HUDEP-2 (cell line): ENCODE results near the gene OXA1L.
"Not testable (repeated sequence)": the region's sequence is repeated elsewhere in the genome, so short reads cannot be mapped to it uniquely, and the experiment has no call there.

Experiments
- DNase-seq, 76 experiments: peaks; one replicate each; lab custom pipeline; 2025; ENCODE audit not compliant: unreplicated experiment in 76 of 76; lab: John Stamatoyannopoulos, UW

Gene OXA1L

DNA sequence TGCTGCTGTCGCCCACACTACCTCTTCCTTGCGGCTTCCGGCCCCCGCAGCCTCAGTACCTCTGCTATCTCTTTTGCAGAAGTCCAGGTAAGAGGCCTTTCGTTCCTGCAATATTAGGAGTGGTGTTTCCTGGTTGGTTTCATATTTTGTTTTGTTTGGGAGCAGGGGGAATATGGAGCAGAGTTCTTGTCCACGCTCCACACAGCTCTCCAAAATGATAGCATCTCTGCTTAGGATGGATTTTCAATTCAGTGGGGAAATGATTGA is 768 bp downstream of the OXA1L start:
- DNase-seq, result no peak

DNA sequence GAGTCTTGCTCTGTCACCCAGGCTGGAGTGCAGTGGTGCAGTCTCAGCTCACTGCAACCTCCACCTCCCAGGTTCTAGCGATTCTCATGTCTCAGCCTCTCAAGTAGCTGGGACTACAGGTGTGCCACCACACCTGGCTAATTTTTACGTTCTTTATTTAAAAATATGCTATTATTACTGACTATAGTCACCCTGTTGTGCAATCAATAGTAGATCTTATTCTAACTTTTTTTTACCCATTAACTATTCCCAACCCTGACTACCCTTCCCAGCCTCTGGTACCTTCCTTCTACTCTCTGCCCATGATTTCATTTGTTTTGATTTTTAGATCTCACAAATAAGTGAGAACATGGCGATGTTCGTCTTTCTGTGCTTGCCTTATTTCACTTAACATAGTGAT is 2.5 kb downstream of the OXA1L start:
- no peak for DNase-seq

DNA sequence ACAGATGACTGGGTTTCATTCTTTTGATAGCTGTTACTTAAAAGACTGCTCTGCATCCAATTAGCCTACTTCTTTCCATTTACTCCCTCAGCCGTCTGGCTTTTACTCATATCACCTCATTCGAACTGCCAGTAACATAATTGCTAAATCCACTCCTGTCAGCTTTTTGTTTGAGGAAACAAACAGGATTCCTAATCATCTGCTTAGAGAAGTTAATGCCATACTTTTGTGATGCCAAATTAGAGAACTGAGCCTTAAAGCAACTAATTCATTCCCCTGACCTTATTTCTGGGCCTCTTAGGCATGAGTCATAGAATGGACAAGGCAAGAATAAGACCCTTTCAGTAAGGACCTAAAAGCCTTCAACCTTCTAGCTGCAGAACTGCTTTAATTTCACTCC is 2.9 kb downstream of the OXA1L start:
- DNase-seq, result no peak

DNA sequence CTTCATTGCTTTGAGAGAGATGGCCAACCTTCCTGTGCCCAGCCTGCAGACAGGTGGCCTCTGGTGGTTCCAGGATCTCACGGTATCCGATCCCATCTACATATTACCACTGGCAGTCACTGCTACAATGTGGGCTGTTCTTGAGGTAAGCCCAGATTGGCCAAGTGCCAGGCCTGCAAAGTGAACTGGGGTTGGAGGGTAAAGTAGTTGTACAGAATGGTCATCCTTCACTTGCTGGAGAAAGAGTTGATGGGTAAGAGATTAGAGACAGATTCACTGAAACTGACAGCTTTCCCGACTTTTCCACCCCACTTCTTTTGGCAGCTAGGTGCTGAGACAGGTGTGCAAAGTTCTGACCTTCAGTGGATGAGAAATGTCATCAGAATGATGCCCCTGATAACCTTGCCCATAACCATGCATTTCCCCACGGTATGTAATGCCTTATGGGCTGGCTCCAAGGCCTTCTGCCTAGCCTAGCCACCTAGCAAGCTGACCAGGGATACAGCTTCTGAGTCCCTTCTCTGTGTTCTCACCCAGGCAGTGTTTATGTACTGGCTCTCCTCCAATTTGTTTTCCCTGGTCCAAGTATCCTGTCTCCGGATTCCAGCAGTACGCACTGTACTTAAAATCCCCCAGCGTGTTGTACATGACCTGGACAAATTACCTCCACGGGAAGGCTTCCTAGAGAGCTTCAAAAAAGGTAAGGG is 4.1 kb downstream of the OXA1L start:
- no peak for DNase-seq

DNA sequence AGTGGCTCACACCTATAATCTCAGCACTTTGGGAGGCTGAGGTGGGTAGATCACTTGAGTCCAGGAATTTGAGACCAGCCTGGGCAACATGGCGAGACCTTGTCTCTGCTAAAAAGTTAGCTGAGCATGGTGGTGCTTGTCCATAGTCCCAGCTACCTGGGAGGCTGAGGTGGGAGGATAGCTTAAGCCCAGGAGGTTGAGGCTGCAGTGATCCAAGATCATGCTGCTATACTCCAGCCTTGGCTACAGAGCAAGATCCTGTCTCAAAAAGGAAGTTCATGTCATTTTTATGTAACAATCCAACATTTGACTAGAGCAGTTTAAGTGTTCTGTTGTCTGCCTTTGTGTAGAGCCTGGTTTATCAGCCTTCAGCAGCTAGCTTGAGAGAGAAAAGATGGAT is 6.2 kb downstream of the OXA1L start:
- DNase-seq, result no peak

DNA sequence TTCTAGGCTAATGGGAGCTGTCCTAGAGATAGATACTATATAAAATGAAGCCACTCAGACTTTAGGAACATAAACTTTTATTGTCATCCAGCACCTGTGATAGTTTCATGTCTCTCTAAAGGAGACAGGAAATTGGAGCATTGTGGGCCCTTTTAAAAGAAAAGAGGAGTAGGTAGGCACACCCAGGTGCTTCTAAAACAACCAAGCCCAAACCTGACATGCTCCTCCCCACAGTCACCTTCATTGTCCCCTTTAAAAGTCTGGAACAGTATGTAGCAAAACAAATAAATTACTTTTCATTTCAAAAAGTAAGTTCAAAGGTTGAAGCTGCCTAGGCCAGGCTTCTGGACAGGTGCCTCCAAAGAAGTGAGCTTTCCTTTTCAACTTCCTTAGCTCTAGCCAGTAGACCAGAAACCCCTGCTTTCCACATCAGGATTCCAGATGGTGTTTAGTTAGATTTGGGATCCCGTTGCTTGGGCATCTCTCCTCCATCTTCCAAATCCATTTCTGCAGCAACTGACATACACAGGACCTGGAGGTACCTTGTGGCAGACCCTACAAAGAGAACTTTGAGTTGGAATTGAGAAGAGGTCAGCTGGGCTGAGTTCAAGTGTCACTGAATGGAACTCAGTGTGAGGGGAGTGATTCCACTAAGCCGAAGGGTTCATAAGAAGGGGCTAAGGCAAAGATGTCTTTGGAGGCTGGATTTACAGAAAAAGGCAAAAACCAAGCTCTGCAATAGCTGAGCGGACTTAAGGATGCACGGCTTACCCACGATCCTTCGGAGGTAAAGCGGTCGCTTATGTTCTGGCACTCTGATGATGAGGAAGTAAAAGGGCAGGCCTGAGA is 6.9 kb downstream of the OXA1L start:
- no peak for DNase-seq

DNA sequence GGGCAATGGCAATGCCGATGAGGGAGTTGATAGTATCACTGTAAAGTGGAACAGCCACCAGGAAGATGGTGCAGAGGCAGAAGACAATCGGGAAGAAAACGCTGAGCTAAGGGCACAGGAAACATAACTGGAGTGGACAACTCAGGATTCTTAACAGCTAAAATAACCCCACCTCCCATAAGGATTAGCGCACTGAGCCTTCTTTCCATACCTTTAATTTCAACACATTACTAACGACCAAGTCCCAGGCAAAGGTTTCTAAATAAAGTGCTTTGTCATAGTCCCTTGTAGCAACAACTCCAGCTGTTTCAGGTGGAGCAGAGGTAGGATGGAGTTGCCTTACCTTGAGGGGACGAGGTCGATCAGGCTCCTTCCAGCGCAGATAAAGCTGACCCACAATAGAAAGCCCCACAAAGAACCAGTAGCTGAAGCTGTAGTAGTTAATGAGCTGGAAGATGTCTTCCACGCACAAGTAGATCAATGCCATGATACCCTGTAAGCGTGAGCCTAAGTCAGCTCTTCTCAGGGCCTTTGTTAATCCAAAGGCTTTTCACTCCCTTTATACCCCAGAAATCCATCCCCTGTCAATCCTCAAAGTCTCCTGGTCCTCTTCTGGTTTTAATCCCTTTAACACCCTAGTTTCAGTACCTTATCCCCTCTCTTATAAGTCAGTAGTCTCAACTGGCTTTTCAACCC is 7.7 kb downstream of the OXA1L start:
- DNase-seq, result no peak

DNA sequence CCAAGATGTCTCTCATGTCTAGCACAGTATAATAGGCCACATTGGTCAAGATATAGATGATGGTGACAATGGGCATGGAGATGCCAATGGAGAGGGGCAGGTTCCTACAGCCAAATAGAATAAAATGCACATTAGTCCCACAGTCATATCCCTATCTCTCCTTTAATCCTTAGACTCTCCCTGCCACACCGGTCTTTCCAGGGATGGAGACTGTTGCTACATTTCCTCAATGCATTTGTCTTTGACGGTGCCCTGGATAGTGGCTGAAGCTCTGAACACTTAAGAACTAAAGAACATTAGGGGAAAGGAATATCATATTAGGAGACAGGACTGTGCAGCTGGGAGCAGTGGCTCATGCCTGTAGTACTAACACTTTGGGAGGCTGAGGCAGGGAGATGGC is 9.7 kb downstream of the OXA1L start:
- DNase-seq, result no peak

DNA sequence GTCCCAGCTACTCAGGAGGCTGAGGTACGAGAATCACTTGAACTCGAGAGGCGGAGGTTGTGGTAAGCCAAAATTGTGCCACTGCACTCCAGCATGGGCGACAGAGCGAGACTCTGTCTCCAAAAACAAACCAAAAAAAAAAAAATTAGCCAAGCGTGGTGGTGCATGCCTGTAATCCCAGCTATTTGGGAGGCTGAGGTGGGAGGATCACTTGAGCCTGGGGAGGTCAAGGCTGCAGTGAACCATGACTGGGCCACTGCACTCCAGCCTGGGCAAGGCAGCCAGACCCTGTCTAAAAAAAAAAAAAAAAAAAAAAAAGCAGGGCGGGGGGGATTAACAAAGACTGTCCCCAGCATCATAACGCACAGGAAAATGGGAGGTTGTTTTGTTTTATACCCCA is 10.4 kb downstream of the OXA1L start:
- not testable (repeated sequence) for DNase-seq

DNA sequence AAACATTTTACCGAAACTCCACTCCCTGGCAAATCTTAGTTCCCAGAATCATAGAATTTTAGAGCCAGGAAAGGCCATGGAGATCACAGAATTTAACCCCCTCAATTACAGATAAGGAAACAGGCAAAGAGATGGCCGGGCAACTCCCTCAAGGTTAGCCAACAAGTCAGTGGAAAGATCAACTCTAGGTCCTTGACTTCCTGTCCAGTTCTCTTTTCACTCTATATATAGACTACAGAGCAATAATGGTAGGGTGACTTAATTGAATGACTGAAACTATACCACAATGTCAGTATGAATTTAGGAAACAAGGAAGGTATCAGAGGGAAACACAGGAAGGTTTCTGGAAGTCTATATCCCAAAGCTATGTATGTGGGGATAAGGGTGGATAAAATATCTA is 11.6 kb downstream of the OXA1L start:
- DNase-seq, result no peak

DNA sequence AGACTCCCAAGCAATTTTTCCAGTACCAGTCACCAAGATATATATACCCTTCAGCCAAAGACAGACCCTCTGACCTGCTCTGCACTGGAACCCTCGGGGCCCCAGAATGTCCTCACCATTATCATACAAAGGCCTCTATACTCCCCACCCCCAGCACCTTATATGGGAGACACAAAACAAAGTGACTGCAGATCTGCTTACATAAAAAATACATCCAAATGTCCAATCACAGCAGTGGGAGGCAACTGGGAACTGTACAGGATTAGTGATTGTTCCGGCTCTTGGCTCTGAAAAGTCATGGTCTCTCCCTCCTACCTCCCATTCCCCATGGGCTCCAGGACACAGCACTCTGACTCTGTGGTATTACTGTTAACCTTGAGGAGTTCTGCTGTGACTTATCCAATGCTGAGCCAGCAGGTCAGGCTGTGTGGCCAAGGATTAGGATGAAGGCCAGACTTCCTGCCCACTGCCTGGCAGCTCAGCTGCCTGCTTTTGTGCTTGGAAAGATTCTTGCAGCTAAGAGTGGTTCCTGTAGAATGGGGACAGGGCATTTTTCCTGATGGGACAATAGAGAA is 13.7 kb downstream of the OXA1L start:
- DNase-seq, result no peak

DNA sequence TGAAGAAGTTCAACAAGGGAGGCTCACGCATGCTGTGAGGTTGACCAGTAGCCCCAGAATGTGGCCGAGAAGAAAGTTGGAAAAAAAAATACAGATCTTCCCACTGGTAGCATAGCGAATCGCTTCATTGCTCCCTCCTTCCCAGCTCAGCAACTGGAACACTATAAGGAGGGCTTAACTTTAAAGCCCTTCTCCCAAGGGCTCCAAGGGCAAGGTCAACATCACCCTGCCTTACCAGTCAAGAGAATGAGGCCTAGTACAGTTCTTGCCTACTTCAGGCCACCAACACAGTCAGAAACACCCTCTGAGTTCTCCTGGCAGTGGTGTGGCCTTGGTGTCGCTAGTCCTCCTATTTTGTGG is 14.4 kb downstream of the OXA1L start:
- no peak for DNase-seq

DNA sequence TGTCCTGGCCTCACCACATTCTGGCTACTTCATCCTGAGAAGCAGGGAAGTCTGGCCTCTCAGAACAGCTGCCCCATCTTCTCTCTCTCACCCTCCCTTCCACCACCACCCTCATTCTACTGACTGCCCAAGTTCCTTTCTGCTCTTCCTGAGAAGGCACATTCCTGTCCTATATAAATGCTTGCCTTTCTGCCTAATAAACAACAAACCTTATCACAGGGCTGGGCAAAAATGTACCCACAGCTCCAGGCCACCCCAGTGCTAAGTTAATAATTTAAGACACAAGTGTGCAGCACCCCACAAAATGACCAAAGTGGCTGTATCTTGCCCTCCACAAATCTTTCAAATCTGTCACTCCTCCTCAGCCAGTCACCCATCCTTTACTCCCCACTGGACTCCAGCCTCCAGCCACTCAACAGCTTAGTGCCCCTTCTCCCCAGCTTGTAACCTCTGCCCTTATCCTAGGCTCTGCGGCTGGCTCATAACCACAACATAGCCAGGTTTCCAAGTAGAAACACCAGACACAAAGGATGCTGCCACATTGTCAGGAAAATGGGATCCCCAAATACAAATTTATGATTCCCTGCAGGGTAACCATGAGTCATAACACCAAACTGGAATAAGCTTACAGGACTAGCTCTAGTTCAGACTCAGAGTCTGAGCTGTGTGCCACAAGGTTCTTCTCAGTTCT is 15.0 kb downstream of the OXA1L start:
- DNase-seq, result no peak

DNA sequence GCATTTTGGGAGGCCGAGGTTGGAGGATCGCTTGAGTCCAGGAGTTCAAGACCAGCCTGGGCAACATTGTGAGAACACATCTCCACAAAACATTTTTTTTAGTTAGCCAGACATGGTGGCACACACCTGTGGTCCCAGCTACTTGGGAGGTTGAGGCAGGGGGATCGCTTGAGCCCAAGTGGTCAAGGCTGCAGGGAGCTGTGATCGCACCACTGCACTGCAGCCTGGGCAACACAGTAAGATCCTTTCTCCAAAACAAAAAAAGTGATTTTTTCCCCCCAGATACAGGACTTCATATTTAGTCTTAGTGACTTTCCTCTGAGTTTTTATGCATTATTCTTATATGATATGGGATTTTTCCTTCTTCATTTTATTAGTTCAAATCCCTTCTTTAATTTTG is 20.2 kb downstream of the OXA1L start:
- no peak for DNase-seq

DNA sequence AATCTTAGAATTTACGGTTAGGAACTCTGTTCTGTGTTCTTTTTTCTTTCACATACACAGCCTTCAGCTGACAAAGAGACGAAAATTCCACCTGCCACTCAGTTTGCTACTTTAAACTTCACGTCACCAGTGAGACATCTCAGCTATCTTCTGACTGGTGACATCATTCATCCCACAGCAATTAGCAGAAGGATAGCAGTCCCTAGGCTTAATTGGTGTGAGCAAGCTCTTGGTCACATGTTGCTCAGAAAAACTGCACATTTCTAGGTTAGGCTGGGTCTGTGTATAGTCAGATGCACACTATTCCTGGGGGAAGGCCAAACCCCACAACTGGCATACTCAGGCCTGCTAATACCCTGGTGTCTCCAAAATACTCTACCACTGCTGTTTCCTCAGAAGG is 24.8 kb downstream of the OXA1L start:
- DNase-seq, result no peak

DNA sequence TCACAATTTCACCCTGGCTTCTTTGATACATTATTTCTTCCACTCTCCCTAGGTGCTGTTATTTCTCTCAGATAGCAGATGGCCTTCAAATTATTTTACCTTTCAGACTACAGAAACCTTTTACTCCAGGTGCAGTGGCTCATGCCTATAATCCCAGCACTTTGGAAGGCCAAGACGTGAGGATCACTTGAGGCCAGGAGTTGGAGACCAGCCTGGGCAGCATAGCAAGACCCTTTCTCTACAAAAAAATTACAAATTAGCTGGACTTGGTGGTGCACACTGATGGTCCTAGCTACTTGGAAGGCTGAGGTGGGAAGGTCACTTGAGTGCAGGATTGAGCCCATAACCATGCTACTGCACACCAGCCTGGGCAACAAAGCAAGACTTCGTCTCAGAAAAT is 25.7 kb downstream of the OXA1L start:
- no peak for DNase-seq

DNA sequence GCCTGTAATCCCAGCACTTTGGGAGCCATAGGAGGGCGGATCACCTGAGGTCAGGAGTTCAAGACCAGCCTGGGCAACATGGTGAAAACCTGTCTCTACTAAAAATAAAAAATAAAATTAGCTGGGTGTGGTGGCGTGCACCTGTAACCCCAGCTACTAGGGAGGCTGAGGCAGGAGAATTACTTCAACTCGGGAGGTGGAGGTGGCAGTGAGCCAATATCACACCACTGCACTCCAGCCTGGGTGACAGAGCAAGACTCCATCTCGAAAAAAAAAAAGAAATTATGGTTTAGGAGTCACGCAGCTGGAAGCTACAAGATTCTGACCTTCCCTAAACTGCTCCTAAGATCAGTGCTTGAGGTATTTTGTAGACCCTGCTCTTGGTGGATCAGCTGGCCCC is 27.1 kb downstream of the OXA1L start:
- DNase-seq, result not testable (repeated sequence)

DNA sequence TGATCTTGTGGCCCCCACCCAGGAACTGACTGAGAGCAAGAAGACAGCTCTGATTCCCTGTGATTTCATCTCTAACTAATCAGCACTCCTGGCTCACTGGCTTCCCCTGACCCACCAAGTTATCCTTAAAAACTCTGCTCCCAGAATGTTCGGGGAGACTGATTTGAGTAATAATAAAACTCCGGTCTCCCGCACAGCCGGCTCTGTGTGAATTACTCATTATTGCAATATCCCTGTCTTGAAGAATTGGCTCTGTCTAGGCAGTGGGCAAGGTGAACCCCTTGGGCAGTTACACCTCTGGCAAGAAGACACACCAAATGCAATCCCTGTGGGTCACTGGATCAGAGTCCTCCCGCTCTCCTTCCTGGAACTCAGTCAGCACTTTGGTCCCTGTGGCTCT is 27.5 kb downstream of the OXA1L start:
- no peak for DNase-seq

DNA sequence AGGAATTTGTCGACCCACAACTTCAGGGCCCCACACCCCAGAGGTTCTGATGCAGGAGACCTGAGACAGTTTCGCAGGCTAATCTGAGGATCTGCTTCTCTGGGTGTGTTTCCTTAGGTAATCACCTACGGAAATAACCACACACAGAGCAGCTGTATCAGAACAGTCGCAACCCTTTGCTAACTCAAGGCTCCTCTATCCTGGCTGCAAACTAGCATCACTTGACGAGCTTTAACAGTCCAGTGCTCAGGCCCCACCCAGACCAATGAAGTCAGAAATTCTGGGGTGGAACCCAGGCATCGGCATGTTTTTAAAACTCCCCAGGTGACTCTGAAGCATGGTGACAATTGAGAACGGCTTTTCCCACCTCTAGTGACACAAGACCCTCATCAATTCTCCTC is 28.1 kb downstream of the OXA1L start:
- no peak for DNase-seq

DNA sequence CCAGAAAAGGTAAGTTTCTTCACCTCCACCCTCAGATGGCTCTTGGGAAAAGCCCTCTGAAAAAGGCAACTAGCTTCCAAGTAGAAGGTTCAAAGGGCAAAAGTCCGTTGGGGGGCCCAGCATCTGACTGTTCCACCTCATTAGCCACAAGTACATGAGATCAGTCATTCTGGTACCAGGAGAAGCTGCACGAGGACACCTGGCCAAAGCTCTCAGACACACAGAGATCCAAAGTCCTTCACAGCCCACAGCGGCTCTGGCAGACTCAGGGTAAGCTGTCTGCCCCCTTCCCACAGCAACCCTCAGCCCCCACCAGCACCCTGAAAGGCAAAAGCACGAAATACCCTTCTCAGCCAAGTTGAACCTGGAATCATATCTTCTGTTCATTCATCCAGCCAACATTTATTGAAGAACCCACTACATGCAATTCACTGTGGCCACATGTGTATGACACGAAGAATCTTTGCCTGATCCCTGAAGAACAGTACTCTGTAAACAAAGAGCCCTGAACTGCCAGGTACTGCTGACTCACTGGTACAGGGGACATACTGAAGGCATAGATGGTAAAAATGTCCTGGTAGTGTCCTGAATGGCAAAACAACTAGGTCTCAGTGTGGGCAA is 29.7 kb downstream of the OXA1L start:
- DNase-seq, result no peak
